ENCODE results near the gene C22orf15. TPM values are rescaled to one million over a fixed set of nuclear protein-coding genes. Genes with fewer than 3 reads are reported as not detected.

C22orf15 gene
- total RNA-seq, 1 experiment from 2014 or later, result not detected

- Histone ChIP-seq H3K9me3 (ENCODE audit: control insufficient read depth in 1 of 2, insufficient read depth in 1 of 2, low read depth in 1 of 2, low read length in 2 of 2) (no peaks in the 10 kb centered on the region), H3K4me3 (replicated peaks in 1 of 2; ENCODE audit: low read depth in 1 of 2, low read length in 2 of 2) (no peak overlapping the region), H3K79me2 (ENCODE audit: insufficient read depth, low read length) (no peaks in the 10 kb centered on the region), H4K20me1 (ENCODE audit: insufficient read depth) (no peaks in the 10 kb centered on the region), H2AFZ (ENCODE audit: low read depth, low read length, poor library complexity, severe bottlenecking) (no peak overlapping the region), H3K9me2 (ENCODE audit: insufficient read depth) (no peaks in the 10 kb centered on the region), H3K36me3 (ENCODE audit: control insufficient read depth in 1 of 2, insufficient read depth in 2 of 2, low read length in 2 of 2) (peaks cover 39 to 50% of the 10 kb centered on the region in 2 experiments), H3K4me2 (ENCODE audit: low read length) (no peak overlapping the region), H3K4me1 (ENCODE audit: control insufficient read depth in 1 of 2, insufficient read depth in 2 of 2, low read length in 2 of 2) (no peaks in the 10 kb centered on the region), H3K27me3 (ENCODE audit: insufficient read depth, low read length) (no peaks in the 10 kb centered on the region), H3K27ac (ENCODE audit: low read depth, low read length) (no peak overlapping the region), H3K9ac (ENCODE audit: low read length) (no peak overlapping the region)
- intact Hi-C loops (cut with micrococcal nuclease), result no loop called here
- no peak for DNase-seq (ENCODE audit: low read depth, low spot score)
- POLR2A ChIA-PET, result no interaction called here
- no peak for TF ChIP-seq ZNF274 (IDR thresholded peaks at IDR 0.05; ENCODE audit: low read depth, low read length)
- no peak for TF ChIP-seq EZH2 (IDR thresholded peaks at IDR 0.05)
- no peak for TF ChIP-seq JUND (IDR thresholded peaks at IDR 0.05)
- TF ChIP-seq POLR2A (IDR thresholded peaks at IDR 0.05; ENCODE audit: borderline replicate concordance, extremely low read depth, insufficient read depth, insufficient read length), result no peak
- TF ChIP-seq CTCF (IDR thresholded peaks at IDR 0.05 in 2 of 3, conservative IDR thresholded peaks at IDR 0.05 in 1 of 3; ENCODE audit: borderline replicate concordance in 1 of 3, insufficient read depth in 1 of 3, low read depth in 2 of 3, low read length in 2 of 3), result no peak
- TF ChIP-seq SP1 (IDR thresholded peaks at IDR 0.05; ENCODE audit: low read depth), result no peak
- CTCF ChIA-PET, result no interaction called here
- BruUV-seq (replicated peaks), result no TSS peak
- ATAC-seq, result no peak
- RAD21 ChIA-PET (ENCODE audit: low non-redundant PET in 1 of 2, low total read pairs in 2 of 2, uncharacterized antibody in 2 of 2, unreplicated experiment in 2 of 2), result no interaction called here
These were observed 40.4 kb downstream of the C22orf15 start for GRCh38 chr22:23803001-23803819.

GRCh38 chr22:23804781-23805291 lies 42.0 kb downstream of the C22orf15 start:
- no peaks in the 10 kb centered on the region for H3K27me3 ChIP-seq (ENCODE audit: insufficient read depth, low read length)
- ATAC-seq, result no peak
- POLR2A ChIA-PET, result no interaction called here
- no peak for TF ChIP-seq CEBPB (IDR thresholded peaks at IDR 0.05; ENCODE audit: low read depth)
- TF ChIP-seq EZH2 (IDR thresholded peaks at IDR 0.05), result no peak
- no peak for TF ChIP-seq ELF1 (IDR thresholded peaks at IDR 0.05; ENCODE audit: borderline replicate concordance, low read depth)
- TF ChIP-seq JUND (IDR thresholded peaks at IDR 0.05), result no peak
- no peak for TF ChIP-seq EZH2phosphoT487 (IDR thresholded peaks at IDR 0.05; ENCODE audit: borderline replicate concordance)
- TF ChIP-seq, protein P1, sequence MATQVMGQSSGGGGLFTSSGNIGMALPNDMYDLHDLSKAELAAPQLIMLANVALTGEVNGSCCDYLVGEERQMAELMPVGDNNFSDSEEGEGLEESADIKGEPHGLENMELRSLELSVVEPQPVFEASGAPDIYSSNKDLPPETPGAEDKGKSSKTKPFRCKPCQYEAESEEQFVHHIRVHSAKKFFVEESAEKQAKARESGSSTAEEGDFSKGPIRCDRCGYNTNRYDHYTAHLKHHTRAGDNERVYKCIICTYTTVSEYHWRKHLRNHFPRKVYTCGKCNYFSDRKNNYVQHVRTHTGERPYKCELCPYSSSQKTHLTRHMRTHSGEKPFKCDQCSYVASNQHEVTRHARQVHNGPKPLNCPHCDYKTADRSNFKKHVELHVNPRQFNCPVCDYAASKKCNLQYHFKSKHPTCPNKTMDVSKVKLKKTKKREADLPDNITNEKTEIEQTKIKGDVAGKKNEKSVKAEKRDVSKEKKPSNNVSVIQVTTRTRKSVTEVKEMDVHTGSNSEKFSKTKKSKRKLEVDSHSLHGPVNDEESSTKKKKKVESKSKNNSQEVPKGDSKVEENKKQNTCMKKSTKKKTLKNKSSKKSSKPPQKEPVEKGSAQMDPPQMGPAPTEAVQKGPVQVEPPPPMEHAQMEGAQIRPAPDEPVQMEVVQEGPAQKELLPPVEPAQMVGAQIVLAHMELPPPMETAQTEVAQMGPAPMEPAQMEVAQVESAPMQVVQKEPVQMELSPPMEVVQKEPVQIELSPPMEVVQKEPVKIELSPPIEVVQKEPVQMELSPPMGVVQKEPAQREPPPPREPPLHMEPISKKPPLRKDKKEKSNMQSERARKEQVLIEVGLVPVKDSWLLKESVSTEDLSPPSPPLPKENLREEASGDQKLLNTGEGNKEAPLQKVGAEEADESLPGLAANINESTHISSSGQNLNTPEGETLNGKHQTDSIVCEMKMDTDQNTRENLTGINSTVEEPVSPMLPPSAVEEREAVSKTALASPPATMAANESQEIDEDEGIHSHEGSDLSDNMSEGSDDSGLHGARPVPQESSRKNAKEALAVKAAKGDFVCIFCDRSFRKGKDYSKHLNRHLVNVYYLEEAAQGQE (IDR thresholded peaks at IDR 0.05; ENCODE audit: low read depth), result no peak
- TF ChIP-seq ZNF274 (IDR thresholded peaks at IDR 0.05; ENCODE audit: low read depth, low read length), result no peak
- no peak for TF ChIP-seq CTCF (IDR thresholded peaks at IDR 0.05 in 2 of 3, conservative IDR thresholded peaks at IDR 0.05 in 1 of 3; ENCODE audit: borderline replicate concordance in 1 of 3, insufficient read depth in 1 of 3, low read depth in 2 of 3, low read length in 2 of 3)

More at GRCh38 chr22:23804781-23805291, 42.0 kb downstream of the C22orf15 start:
- intact Hi-C loops (cut with micrococcal nuclease), result no loop called here
- H3K27ac ChIP-seq (ENCODE audit: low read depth, low read length), result no peak overlapping the region
- H3K36me3 ChIP-seq (ENCODE audit: control insufficient read depth in 1 of 2, insufficient read depth in 2 of 2, low read length in 2 of 2), result peaks cover 36 to 50% of the 10 kb centered on the region in 2 experiments
- no peak overlapping the region for H3K4me3 ChIP-seq (replicated peaks in 1 of 2; ENCODE audit: low read depth in 1 of 2, low read length in 2 of 2)
- H2AFZ ChIP-seq (ENCODE audit: low read depth, low read length, poor library complexity, severe bottlenecking), result no peak overlapping the region
- H3K4me2 ChIP-seq (ENCODE audit: low read length), result no peak overlapping the region
- ChIA-PET RAD21 (ENCODE audit: low non-redundant PET in 1 of 2, low total read pairs in 2 of 2, uncharacterized antibody in 2 of 2, unreplicated experiment in 2 of 2) (no interaction called here), CTCF (no interaction called here)
- H3K4me1 ChIP-seq (ENCODE audit: control insufficient read depth in 1 of 2, insufficient read depth in 2 of 2, low read length in 2 of 2), result no peaks in the 10 kb centered on the region
- DNase-seq (ENCODE audit: low read depth, low spot score), result no peak
- BruUV-seq (replicated peaks), result no TSS peak
- no peaks in the 10 kb centered on the region for H4K20me1 ChIP-seq (ENCODE audit: insufficient read depth)
- H3K79me2 ChIP-seq (ENCODE audit: insufficient read depth, low read length), result no peaks in the 10 kb centered on the region
- H3K9me3 ChIP-seq (ENCODE audit: control insufficient read depth in 1 of 2, insufficient read depth in 1 of 2, low read depth in 1 of 2, low read length in 2 of 2), result no peaks in the 10 kb centered on the region
- no peaks in the 10 kb centered on the region for H3K9me2 ChIP-seq (ENCODE audit: insufficient read depth)
- no peak overlapping the region for H3K9ac ChIP-seq (ENCODE audit: low read length)
